ENCODE measurements around the gene DRGX.

The DRGX gene

GRCh38 chr10:49370326-49371100, 25.4 kb downstream of the DRGX start:
- Mint-ChIP-seq H3K9me3 (no peaks in the 10 kb centered on the region), H3K4me1 (no peaks in the 10 kb centered on the region)

DNA sequence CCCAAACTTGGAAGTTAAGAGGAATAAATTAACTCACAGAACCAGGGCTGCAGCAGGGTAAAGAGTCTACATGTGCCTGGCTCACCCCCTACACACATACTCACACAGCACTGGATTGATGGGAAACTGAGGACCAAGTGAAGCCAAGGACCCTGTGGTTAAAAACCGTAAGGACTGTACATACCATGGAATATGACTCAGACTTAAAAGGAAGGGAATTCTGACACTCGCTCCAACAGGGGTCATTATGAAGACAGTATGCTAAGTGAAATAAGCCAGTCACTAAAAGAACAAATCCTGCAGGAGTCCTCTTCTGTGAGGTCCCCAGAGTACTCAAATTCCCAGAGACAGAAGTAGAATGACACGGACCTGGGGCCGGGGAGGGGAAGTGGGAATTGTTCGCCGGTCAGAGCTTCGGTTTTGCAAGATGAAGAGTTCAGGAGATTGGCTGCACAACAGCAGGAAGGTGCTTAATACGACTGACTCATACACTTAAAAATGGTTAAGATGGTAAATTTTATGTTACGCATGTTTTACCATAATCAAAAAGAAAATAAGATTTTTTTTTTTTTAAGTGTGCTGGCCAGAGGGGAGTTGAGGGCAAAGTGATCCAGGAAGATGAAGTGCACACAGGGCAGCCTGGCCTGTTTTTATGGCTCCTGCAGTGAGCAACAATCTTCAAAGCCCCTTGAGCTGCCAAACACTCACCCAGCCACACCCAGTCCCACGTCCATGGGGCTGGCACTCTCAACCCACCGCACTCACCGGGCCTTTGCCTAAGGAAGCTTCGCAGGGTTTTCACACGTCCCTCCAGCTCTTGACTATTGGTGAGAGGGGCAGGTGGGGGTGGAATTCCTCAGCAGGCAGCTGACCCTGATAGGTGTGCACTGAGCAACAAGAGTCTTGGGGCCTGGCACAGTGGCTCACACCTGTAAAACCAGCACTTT, 26.4 kb downstream of the DRGX start:
- no peaks in the 10 kb centered on the region for H3K9me3 Mint-ChIP-seq
- H3K4me1 Mint-ChIP-seq = no peaks in the 10 kb centered on the region
- DNase-seq (ENCODE audit: low spot score in 2 of 2) = no peak
- H3K36me3 Mint-ChIP-seq (ENCODE audit: insufficient read depth) = no peaks in the 10 kb centered on the region
- ATAC-seq (replicated peaks; ENCODE audit: extremely low read depth, poor library complexity, severe bottlenecking) = no peak
- H3K4me3 Mint-ChIP-seq = no peak overlapping the region
- peaks cover 31% of the 10 kb centered on the region for H3K27me3 Mint-ChIP-seq
- no peak overlapping the region for H3K27ac Mint-ChIP-seq (ENCODE audit: low read depth)

More at GRCh38 chr10:49370326-49371100, 25.4 kb downstream of the DRGX start:
- H3K36me3 Mint-ChIP-seq (ENCODE audit: insufficient read depth) = no peaks in the 10 kb centered on the region
- DNase-seq (ENCODE audit: low spot score in 2 of 2) (no peak), ATAC-seq (replicated peaks; ENCODE audit: extremely low read depth, poor library complexity, severe bottlenecking) (no peak)
- H3K4me3 Mint-ChIP-seq = no peak overlapping the region
- peaks cover 28% of the 10 kb centered on the region for H3K27me3 Mint-ChIP-seq
- H3K27ac Mint-ChIP-seq (ENCODE audit: low read depth) = no peak overlapping the region

DNA sequence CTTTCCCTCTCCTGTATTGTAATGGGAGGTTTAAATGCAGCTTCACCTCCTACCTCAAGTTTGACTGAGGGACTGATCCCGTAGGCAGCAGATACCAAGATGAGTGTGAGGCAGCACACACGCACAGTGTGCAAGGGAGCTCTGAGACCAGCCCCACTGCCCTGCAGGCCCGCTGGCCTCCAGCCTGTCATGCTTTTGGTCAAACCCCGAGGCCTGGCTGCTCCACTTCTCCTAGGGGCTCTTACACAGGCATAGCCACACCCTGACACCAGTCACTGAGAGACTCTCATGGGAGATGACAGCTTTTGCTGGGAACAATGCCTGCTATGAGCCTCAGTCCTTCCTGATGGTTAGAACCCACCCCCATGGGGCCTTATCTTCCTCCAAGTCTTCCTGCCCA, 27.6 kb downstream of the DRGX start:
- H3K4me1 Mint-ChIP-seq = no peaks in the 10 kb centered on the region
- DNase-seq (ENCODE audit: low spot score in 2 of 2) (no peak), ATAC-seq (replicated peaks; ENCODE audit: extremely low read depth, poor library complexity, severe bottlenecking) (no peak)
- peaks cover 36% of the 10 kb centered on the region for H3K27me3 Mint-ChIP-seq
- no peaks in the 10 kb centered on the region for H3K9me3 Mint-ChIP-seq
- no peak overlapping the region for H3K27ac Mint-ChIP-seq (ENCODE audit: low read depth)
- no peak overlapping the region for H3K4me3 Mint-ChIP-seq
- no peaks in the 10 kb centered on the region for H3K36me3 Mint-ChIP-seq (ENCODE audit: insufficient read depth)

GRCh38 chr10:49367600-49367999, 28.3 kb downstream of the DRGX start:
- Mint-ChIP-seq H3K4me3 (no peak overlapping the region), H3K36me3 (ENCODE audit: insufficient read depth) (no peaks in the 10 kb centered on the region), H3K4me1 (no peaks in the 10 kb centered on the region), H3K27me3 (peaks cover 40% of the 10 kb centered on the region), H3K27ac (ENCODE audit: low read depth) (no peak overlapping the region), H3K9me3 (no peaks in the 10 kb centered on the region)
- ATAC-seq (replicated peaks; ENCODE audit: extremely low read depth, poor library complexity, severe bottlenecking) (no peak), DNase-seq (ENCODE audit: low spot score in 2 of 2) (no peak)

- Mint-ChIP-seq H3K36me3 (ENCODE audit: insufficient read depth) (no peaks in the 10 kb centered on the region), H3K9me3 (no peaks in the 10 kb centered on the region), H3K27me3 (peaks cover 48% of the 10 kb centered on the region), H3K4me1 (no peaks in the 10 kb centered on the region), H3K4me3 (no peak overlapping the region), H3K27ac (ENCODE audit: low read depth) (no peak overlapping the region)
- DNase-seq (ENCODE audit: low spot score in 2 of 2) = no peak
- no peak for ATAC-seq (replicated peaks; ENCODE audit: extremely low read depth, poor library complexity, severe bottlenecking)
Measured at GRCh38 chr10:49366460-49366859, 29.4 kb downstream of the DRGX start.

DNA sequence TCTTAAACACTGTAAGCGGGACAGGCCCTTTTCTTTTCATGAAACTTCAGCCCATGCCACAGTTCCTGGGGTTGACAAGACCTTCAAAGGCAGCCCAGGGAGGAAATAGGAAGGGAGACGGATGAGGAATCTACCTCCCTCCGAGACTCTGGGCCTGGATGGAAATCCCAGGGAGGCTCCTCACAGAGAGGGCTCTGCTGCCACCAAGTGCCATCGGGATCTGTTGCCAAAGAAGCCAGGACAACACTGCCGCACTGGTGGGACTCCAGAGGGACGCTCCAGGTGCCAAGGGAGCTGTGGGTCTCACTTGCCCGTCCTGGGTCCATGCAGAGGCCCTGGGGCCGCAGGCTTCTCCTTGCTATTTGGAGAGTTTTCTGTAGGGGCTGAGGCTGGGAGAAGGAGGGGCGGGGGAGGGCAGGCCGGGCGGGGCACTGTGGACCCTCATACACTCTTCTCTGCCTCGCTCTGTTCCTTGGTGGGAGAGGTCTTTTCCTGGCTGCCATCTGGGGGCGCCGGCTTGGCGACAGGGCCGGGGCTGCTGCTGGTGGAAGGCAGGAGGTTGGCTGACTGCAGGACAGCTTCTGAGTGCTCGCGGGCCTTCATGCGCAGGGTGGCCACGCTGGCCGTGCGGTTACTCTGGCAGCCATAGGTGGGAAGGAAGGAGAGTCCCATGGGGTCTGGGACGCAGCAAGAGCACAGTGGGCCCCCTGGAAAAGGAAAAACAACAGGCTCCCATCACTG, 30.0 kb downstream of the DRGX start:
- no peaks in the 10 kb centered on the region for H3K36me3 Mint-ChIP-seq (ENCODE audit: insufficient read depth)
- no peaks in the 10 kb centered on the region for H3K9me3 Mint-ChIP-seq
- no peak for DNase-seq (ENCODE audit: low spot score in 2 of 2)
- no peak for ATAC-seq (replicated peaks; ENCODE audit: extremely low read depth, poor library complexity, severe bottlenecking)
- H3K4me1 Mint-ChIP-seq = no peaks in the 10 kb centered on the region
- no peak overlapping the region for H3K4me3 Mint-ChIP-seq
- peaks cover 48% of the 10 kb centered on the region for H3K27me3 Mint-ChIP-seq
- no peak overlapping the region for H3K27ac Mint-ChIP-seq (ENCODE audit: low read depth)

- no peak for ATAC-seq (replicated peaks; ENCODE audit: extremely low read depth, poor library complexity, severe bottlenecking)
- no peaks in the 10 kb centered on the region for H3K36me3 Mint-ChIP-seq (ENCODE audit: insufficient read depth)
- no peak overlapping the region for H3K4me3 Mint-ChIP-seq
- H3K4me1 Mint-ChIP-seq = no peaks in the 10 kb centered on the region
- H3K27me3 Mint-ChIP-seq = peaks cover 48% of the 10 kb centered on the region
- DNase-seq (ENCODE audit: low spot score in 2 of 2) = no peak
- H3K9me3 Mint-ChIP-seq = no peaks in the 10 kb centered on the region
- no peak overlapping the region for H3K27ac Mint-ChIP-seq (ENCODE audit: low read depth)
Measured at GRCh38 chr10:49365275-49365674, 30.6 kb downstream of the DRGX start.

- no peak overlapping the region for H3K4me3 Mint-ChIP-seq
- H3K9me3 Mint-ChIP-seq = no peaks in the 10 kb centered on the region
- DNase-seq (ENCODE audit: low spot score in 2 of 2) (no peak), ATAC-seq (replicated peaks; ENCODE audit: extremely low read depth, poor library complexity, severe bottlenecking) (no peak)
- H3K27ac Mint-ChIP-seq (ENCODE audit: low read depth) = no peak overlapping the region
- no peaks in the 10 kb centered on the region for H3K4me1 Mint-ChIP-seq
- peaks cover 48% of the 10 kb centered on the region for H3K27me3 Mint-ChIP-seq
- H3K36me3 Mint-ChIP-seq (ENCODE audit: insufficient read depth) = no peaks in the 10 kb centered on the region
Measured at GRCh38 chr10:49364747-49365146, 31.1 kb downstream of the DRGX start.

DNA sequence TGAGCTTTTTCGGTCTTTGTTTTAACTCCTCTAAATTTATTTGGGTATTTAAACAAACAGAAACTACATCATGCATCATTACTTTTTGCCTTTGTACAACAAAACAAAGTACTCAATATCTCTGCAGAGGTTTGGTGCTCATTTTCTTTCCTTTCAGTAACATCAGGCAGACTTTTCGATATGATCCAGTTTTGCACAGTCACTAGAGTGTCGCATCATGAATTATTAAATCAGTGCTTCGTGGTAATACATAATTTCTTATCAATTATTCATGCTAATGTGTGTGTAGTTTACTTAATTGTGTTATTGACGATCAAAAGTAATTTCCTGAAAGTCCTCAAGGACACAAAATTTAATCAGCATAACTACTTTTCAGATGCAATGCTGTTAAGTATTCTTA, 31.8 kb downstream of the DRGX start:
- Mint-ChIP-seq H3K27ac (ENCODE audit: low read depth) (no peak overlapping the region), H3K9me3 (no peaks in the 10 kb centered on the region), H3K4me1 (no peaks in the 10 kb centered on the region), H3K27me3 (peaks cover 42% of the 10 kb centered on the region), H3K4me3 (no peak overlapping the region), H3K36me3 (ENCODE audit: insufficient read depth) (no peaks in the 10 kb centered on the region)
- ATAC-seq (replicated peaks; ENCODE audit: extremely low read depth, poor library complexity, severe bottlenecking) (no peak), DNase-seq (ENCODE audit: low spot score in 2 of 2) (no peak)

DNA sequence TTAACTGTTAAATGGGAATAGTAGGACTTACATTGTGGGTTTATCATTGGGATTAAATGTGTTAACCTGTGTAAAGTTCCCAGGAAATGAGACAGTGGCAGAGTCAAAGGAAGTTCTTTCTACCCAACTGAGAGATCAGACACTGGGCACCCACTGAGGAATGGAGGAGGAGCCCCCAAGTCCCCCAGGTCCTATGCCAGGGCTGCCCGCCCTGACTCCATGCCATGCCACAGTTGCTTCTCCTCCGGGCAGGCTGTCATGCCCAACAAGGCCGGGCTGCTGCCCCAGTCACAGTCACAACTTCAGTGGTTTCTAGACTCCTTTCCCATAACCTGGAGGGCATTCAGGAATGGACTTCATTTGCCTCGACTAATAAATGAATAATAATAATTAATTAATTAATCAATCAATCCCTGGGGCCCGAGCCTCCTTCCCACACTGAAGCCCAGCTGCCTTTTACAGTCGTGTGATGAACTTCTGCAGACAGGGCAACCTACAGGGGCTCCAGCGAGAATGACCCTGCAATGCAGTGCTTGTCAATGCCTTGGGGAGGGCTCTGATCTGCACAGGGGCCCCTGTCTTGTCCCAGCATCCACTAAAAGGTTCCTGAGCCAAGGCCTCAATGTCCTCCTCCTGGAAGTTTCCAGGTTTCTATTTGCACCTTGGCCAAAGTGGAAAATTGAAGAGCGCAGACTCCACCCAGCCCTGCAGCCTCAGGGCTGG, 32.4 kb downstream of the DRGX start:
- ATAC-seq (replicated peaks; ENCODE audit: extremely low read depth, poor library complexity, severe bottlenecking) (no peak), DNase-seq (ENCODE audit: low spot score in 2 of 2) (no peak)
- no peaks in the 10 kb centered on the region for H3K36me3 Mint-ChIP-seq (ENCODE audit: insufficient read depth)
- peaks cover 38% of the 10 kb centered on the region for H3K27me3 Mint-ChIP-seq
- H3K4me3 Mint-ChIP-seq = no peak overlapping the region
- no peak overlapping the region for H3K27ac Mint-ChIP-seq (ENCODE audit: low read depth)
- H3K9me3 Mint-ChIP-seq = no peaks in the 10 kb centered on the region
- no peaks in the 10 kb centered on the region for H3K4me1 Mint-ChIP-seq

- no peaks in the 10 kb centered on the region for H3K9me3 Mint-ChIP-seq
- H3K27me3 Mint-ChIP-seq = peaks cover 30% of the 10 kb centered on the region
- DNase-seq (ENCODE audit: low spot score in 2 of 2) (no peak), ATAC-seq (replicated peaks; ENCODE audit: extremely low read depth, poor library complexity, severe bottlenecking) (peak; percentile 40)
- H3K27ac Mint-ChIP-seq (ENCODE audit: low read depth) = peak overlapping the region; percentile 44
- no peaks in the 10 kb centered on the region for H3K36me3 Mint-ChIP-seq (ENCODE audit: insufficient read depth)
- H3K4me1 Mint-ChIP-seq = no peaks in the 10 kb centered on the region
- H3K4me3 Mint-ChIP-seq = no peak overlapping the region
Measured at GRCh38 chr10:49362596-49363260, 33.2 kb downstream of the DRGX start.
